Lung (tissue), 12 donors: Measurements from ENCODE around the gene TBX1. TPM values are rescaled to one million over a fixed set of nuclear protein-coding genes. Genes with fewer than 3 reads are reported as not detected.

Source experiments
- ATAC-seq: fragments of 200-7000 bp; cut with Tn5 transposase; one replicate; pipeline ENCODE4 v1.9.1; 2020; ENCODE audit warnings: moderate number of reproducible peaks; ENCODE audit not compliant: insufficient read depth, low FRiP score
- DNase-seq, 3 donors: peaks; one replicate each; pipeline ENCODE4 v3.0.0-alpha.2; 2013 to 2017
- H3K27ac ChIP-seq, 2 donors: one replicate each; pipeline ENCODE4 v1.5.1; 2013; ENCODE audit warnings: mild to moderate bottlenecking in 2 of 2, moderate library complexity in 2 of 2, control low read depth in 1 of 2, inconsistent platforms in 1 of 2, low read depth in 1 of 2, low read length in 1 of 2
- H3K27me3 ChIP-seq, 3 donors: one replicate each; pipeline ENCODE4 v1.5.1; 2013; ENCODE audit warnings: low read length in 2 of 3; ENCODE audit not compliant: control insufficient read depth in 3 of 3, insufficient read depth in 3 of 3
- H3K36me3 ChIP-seq, 4 donors: one replicate each; pipeline ENCODE4 v1.5.1; 2013; ENCODE audit warnings: low read length in 4 of 4, mild to moderate bottlenecking in 1 of 4, moderate library complexity in 1 of 4; ENCODE audit not compliant: control insufficient read depth in 4 of 4, insufficient read depth in 4 of 4
- H3K4me1 ChIP-seq, 5 donors: one replicate each; pipeline ENCODE4 v1.5.1; 2013; ENCODE audit warnings: low read length in 5 of 5, mild to moderate bottlenecking in 2 of 5, moderate library complexity in 1 of 5; ENCODE audit not compliant: control insufficient read depth in 5 of 5, insufficient read depth in 5 of 5
- H3K4me3 ChIP-seq: one replicate; pipeline ENCODE4 v1.5.1; 2013; ENCODE audit warnings: mild to moderate bottlenecking, control low read depth, moderate library complexity
- H3K9ac ChIP-seq, 2 donors: one replicate each; pipeline ENCODE4 v1.5.1; 2013; ENCODE audit warnings: low read length in 2 of 2, control low read depth in 1 of 2; ENCODE audit not compliant: insufficient read depth in 1 of 2
- H3K9me3 ChIP-seq, 4 donors: one replicate each; pipeline ENCODE4 v1.5.1; 2013; ENCODE audit warnings: low read length in 3 of 4, mild to moderate bottlenecking in 1 of 4, moderate library complexity in 1 of 4; ENCODE audit not compliant: control insufficient read depth in 4 of 4, insufficient read depth in 3 of 4
- CTCF ChIP-seq: IDR thresholded peaks from 2 replicates; pipeline ENCODE4 v1.5.1; 2012; ENCODE audit warnings: mild to moderate bottlenecking; ENCODE audit errors: control extremely low read depth, extremely low read depth
- WGBS, 2 donors: extraction: QIAGEN DNeasy Blood & Tissue Kit; methylation state at CpG; one replicate each; pipeline ENCODE4 v1.1.7; 2013; 5-methylcytosine and 5-hydroxymethylcytosine counted together
- polyA plus RNA-seq, 2 donors: library from polyadenylated mRNA; stranded (reverse); fragments of 200-250 nt; gene quantifications; one replicate each; pipeline ENCODE4 v1.2.1, GENCODE V29; 2013
- total RNA-seq, 2 donors: library from RNA; depleted of rRNA in 1 of 2; stranded (reverse); fragments of >200 nt in 1 of 2; gene quantifications; one replicate each; pipeline ENCODE4 v1.2.1, GENCODE V29; 2014 to 2021
- donor health status: control.
- donor health status: control.
- donor health status: Bipolar disorder and iron deficiency.
- donor health status: healthy.
- donor health status: DM: yes; HTN: yes; CAD: no.

Gene TBX1
- total and polyA plus RNA-seq, 4 donors: 2.3 to 19.3 (median 4.5) TPM

- Histone ChIP-seq H3K27me3 (peaks cover 5 to 66% (median 45%) of the 10 kb centered on the region in 3 donors), H3K36me3 (no peaks in the 10 kb centered on the region), H3K4me1 (peaks cover 0 to 20% (median 0%) of the 10 kb centered on the region in 5 donors), H3K4me3 (no peak overlapping the region), H3K9ac (no peak overlapping the region), H3K27ac (no peak overlapping the region), H3K9me3 (peaks cover 0 to 7% (median 0%) of the 10 kb centered on the region in 4 donors)
- no peak for TF ChIP-seq CTCF
- ATAC-seq (no peak), DNase-seq (no peak)
- 5 to 14% methylated on average over 52 to 83 of the region's 83 CpGs for WGBS, 2 donors
Observed at GRCh38 chr22:19765477-19766239, 5.1 kb downstream of the TBX1 start.

- WGBS, 2 donors: 7 to 12% methylated on average over 19 to 36 of the region's 36 CpGs
- H3K4me3 ChIP-seq: no peak overlapping the region
- H3K9me3 ChIP-seq: peaks cover 0 to 7% (median 0%) of the 10 kb centered on the region in 4 donors
- H3K36me3 ChIP-seq: no peaks in the 10 kb centered on the region
- H3K27me3 ChIP-seq: peaks cover 5 to 66% (median 45%) of the 10 kb centered on the region in 3 donors
- DNase-seq: no peak
- TF ChIP-seq CTCF: no peak
- H3K27ac ChIP-seq: no peak overlapping the region
- ATAC-seq: no peak
- peaks cover 0 to 20% (median 0%) of the 10 kb centered on the region in 5 donors for H3K4me1 ChIP-seq
- H3K9ac ChIP-seq: no peak overlapping the region
Observed at GRCh38 chr22:19766240-19766510, 5.6 kb downstream of the TBX1 start.

GRCh38 chr22:19766511-19767426 lies 6.2 kb downstream of the TBX1 start:
- Histone ChIP-seq H3K27me3 (peaks cover 5 to 63% (median 42%) of the 10 kb centered on the region in 3 donors), H3K4me1 (peaks cover 0 to 20% (median 0%) of the 10 kb centered on the region in 5 donors), H3K9ac (no peak overlapping the region), H3K9me3 (peaks cover 0 to 9% (median 0%) of the 10 kb centered on the region in 4 donors), H3K36me3 (no peaks in the 10 kb centered on the region), H3K4me3 (no peak overlapping the region), H3K27ac (no peak overlapping the region)
- WGBS, 2 donors: 2 to 12% methylated on average over 75 to 103 of the region's 103 CpGs
- DNase-seq (no peak), ATAC-seq (no peak)
- no peak for TF ChIP-seq CTCF
